Measurements from ENCODE around the gene CEP70. TPM values are rescaled to one million over a fixed set of nuclear protein-coding genes. Genes with fewer than 3 reads are reported as not detected.

Gene CEP70
- total RNA-seq, 1 experiment from 2014 or later, result 32.6 TPM

- Mint-ChIP-seq H3K9me3 (no peaks in the 10 kb centered on the region; a peak in 1 of 5 replicates), H3K27ac (no peak overlapping the region), H3K27me3 (ENCODE audit: low read depth) (no peaks in the 10 kb centered on the region), H3K36me3 (ENCODE audit: insufficient read depth in 1 of 3, low read depth in 3 of 3) (peaks cover 0 to 8% (median 2%) of the 10 kb centered on the region in 3 experiments; a peak in 5 of 7 replicates), H3K4me3 (no peak overlapping the region), H3K4me1 (peaks cover 5 to 6% of the 10 kb centered on the region in 2 experiments; a peak in 3 of 4 replicates)
- TF ChIP-seq CTCF (conservative IDR thresholded peaks at IDR 0.05), result no peak
- Histone ChIP-seq H3K4ac (ENCODE audit: low read depth, low read length) (no peak overlapping the region), H3K79me1 (ENCODE audit: insufficient read depth, low read depth, low read length, poor library complexity, severe bottlenecking) (no peaks in the 10 kb centered on the region), H2BK120ac (ENCODE audit: low read depth, low read length, poor library complexity, severe bottlenecking) (no peak overlapping the region), H2BK12ac (ENCODE audit: insufficient read length, low read depth, low read length) (no peak overlapping the region), H2BK5ac (ENCODE audit: insufficient read length, low read length) (no peak overlapping the region), H3K56ac (ENCODE audit: insufficient read length, low read depth, low read length) (no peak overlapping the region), H3K23me2 (ENCODE audit: insufficient read length, low read depth, low read length, poor library complexity, severe bottlenecking) (peaks cover 2% of the 10 kb centered on the region), H3K27me3 (ENCODE audit: insufficient read depth, low read length) (no peaks in the 10 kb centered on the region), H4K20me1 (ENCODE audit: control insufficient read depth, insufficient read depth, insufficient read length) (no peaks in the 10 kb centered on the region), H3K9ac (ENCODE audit: extremely low read depth, insufficient read length, low read length) (no peak overlapping the region), H3K23ac (ENCODE audit: insufficient read length, low read depth, low read length) (no peak overlapping the region), H3K18ac (ENCODE audit: insufficient read length, low read depth, low read length) (no peak overlapping the region), H3K9me3 (ENCODE audit: control insufficient read depth, low read depth, low read length) (no peaks in the 10 kb centered on the region), H2AK5ac (ENCODE audit: insufficient read length, low read length) (no peak overlapping the region), H2BK20ac (ENCODE audit: low read depth, low read length, poor library complexity, severe bottlenecking) (no peak overlapping the region), H2AFZ (ENCODE audit: low read length) (no peak overlapping the region), H4K5ac (ENCODE audit: insufficient read length, low read depth, low read length) (no peak overlapping the region), H3K79me2 (ENCODE audit: insufficient read depth, low read length) (no peaks in the 10 kb centered on the region), H4K91ac (ENCODE audit: insufficient read length, low read depth, low read length) (no peak overlapping the region), H3K4me1 (ENCODE audit: insufficient read depth, low read length) (no peaks in the 10 kb centered on the region), H3K27ac (ENCODE audit: insufficient read length, low read depth, low read length) (no peak overlapping the region), H3K14ac (ENCODE audit: insufficient read depth, low read length) (no peak overlapping the region), H2BK15ac (ENCODE audit: low read depth, low read length) (no peak overlapping the region), H3K4me2 (ENCODE audit: insufficient read depth, insufficient read length, low read length) (no peak overlapping the region), H3T11ph (ENCODE audit: low read length) (no peak overlapping the region), H4K8ac (replicated peaks; ENCODE audit: insufficient read length, low read depth, low read length) (no peak overlapping the region)
- DNase-seq, result no peak
- WGBS (ENCODE audit: extremely low coverage, insufficient read length, low lambda C conversion rate), result no CpG with 5 or more reads among the region's 6 CpGs
These were observed 125.6 kb downstream of the CEP70 start for GRCh38 chr3:138468451-138468850.

Data from H9 (cell line).